HG03520 (cell line): ENCODE data around the gene LIPK.

Source experiments
- ATAC-seq: cut with Tn5 transposase; IDR thresholded peaks from one replicate; pipeline ENCODE4 v1.9.1; 2021; ENCODE audit warnings: mild to moderate bottlenecking, moderate library complexity; ENCODE audit not compliant: unreplicated experiment

The LIPK gene

GRCh38 chr10:88782222-88782621 lies 76.2 kb downstream of the LIPK start:
- ATAC-seq: no peak

GRCh38 chr10:88783724-88784123 lies 77.7 kb downstream of the LIPK start:
- no peak for ATAC-seq

- ATAC-seq: no peak
Observed at GRCh38 chr10:88786032-88786770, 80.2 kb downstream of the LIPK start.

DNA sequence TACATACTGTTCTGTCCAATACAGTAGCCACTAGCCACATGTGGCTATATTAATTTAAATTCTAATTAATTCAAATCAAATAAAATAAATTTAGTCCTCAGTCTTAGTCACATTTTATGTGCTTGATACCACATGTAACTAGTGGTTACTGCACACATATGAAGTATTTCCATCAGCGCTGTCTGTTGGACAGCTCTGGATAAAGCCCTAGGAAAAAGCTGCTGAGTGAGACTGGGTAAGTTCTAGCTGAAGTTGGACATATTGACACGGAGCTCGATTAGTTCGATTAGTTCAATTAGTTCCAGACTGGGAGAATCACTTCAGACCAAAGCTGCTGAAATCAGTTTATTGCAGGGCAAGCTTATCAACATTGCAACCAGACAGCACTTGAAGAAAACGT lies 81.4 kb downstream of the LIPK start:
- no peak for ATAC-seq

- ATAC-seq: no peak
Observed at GRCh38 chr10:88788924-88789323, 82.9 kb downstream of the LIPK start.

GRCh38 chr10:88791924-88792323 lies 85.9 kb downstream of the LIPK start:
- ATAC-seq: no peak

DNA sequence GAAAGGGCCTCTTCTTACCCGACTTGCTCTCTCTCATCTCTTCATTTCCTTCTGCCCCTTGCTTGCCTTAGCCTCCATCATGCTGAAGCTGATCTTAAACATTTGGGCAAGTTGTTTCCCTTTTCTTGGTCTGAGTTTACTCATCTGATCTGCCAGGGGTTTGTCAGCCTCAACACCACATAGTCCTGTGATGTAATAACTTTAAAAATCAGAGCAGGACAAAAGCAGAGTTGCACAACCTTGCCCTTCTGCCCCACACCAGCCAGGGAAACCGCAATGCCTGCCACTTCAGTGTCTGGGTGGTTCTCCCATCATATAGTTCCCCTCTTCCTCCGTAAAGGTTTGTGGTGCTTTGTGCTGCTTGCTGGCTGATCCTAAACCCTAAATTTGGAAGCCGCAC lies 86.6 kb downstream of the LIPK start:
- ATAC-seq: no peak

DNA sequence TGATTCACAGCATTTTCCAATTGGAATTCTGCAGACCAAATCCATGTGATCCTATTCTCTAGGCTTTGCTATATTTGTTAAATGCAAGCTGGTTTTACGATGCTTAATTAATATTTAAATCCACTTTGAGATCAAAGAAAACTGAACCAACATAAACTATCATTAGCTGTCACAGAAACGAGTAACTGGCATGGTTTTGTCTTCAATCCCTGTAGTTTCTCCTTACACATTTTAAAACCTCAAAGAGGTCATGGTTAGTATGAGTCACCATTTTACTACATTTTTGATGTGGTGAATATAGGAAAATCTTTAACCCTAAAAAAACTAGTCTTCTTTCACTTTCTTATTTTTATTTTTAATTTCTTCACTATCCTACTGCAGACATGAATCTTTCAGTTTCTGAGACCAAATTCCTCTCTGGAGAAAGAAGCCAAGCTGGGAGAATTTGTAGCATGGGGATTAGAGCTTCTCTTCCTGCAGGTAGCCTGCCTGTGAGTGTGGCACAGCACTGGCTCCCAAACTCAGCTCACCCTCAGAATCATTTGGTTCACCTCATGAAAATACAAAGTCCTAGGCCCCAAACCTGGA lies 87.8 kb downstream of the LIPK start:
- no peak for ATAC-seq

GRCh38 chr10:88794731-88795130 lies 88.7 kb downstream of the LIPK start:
- ATAC-seq: no peak

GRCh38 chr10:88800152-88801125 lies 94.4 kb downstream of the LIPK start:
- no peak for ATAC-seq
